Measurements from ENCODE around the gene STUM.

DNA sequence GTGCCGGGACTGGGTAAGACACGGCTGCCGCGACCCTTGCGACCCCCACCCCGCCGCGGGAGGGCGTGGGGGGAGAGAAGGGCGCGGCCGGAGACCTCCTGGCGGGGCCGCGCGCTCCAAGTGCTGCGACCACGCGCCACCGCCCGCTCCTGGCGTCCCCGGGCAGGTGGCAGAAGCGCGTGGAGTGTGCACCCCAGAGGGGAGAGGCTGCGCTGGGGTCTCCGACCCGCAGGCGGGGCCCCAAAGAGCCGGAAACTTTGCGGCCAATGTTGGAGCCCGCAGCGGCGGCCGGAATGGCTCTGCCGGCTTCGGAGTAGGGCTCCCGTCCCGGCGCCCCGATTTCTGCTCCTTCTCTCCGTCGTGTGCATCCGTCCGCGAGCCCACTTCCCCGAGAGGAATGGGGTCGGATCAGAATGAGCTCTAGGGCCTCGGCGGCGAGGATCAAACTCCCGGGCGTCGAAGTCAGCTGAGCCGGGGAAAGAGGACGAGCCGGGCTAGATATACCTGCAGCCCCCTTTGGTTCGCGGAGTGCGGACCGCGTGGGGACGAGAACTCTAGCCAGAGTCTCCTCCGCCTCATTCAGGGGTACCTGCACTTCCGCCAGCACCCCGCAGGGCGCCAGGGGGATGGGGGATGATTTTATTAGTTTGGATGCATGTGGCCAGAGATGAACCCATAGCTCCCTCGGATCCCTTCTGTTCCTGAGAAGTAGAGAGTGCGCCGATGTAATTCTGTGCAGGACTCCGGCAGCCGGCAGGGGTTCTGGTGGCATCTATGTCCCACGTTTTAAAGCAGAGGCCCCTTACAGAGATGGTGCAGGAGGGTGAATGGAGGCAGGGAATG, 751 bp downstream of the STUM start:
- TF ChIP-seq, protein P1, sequence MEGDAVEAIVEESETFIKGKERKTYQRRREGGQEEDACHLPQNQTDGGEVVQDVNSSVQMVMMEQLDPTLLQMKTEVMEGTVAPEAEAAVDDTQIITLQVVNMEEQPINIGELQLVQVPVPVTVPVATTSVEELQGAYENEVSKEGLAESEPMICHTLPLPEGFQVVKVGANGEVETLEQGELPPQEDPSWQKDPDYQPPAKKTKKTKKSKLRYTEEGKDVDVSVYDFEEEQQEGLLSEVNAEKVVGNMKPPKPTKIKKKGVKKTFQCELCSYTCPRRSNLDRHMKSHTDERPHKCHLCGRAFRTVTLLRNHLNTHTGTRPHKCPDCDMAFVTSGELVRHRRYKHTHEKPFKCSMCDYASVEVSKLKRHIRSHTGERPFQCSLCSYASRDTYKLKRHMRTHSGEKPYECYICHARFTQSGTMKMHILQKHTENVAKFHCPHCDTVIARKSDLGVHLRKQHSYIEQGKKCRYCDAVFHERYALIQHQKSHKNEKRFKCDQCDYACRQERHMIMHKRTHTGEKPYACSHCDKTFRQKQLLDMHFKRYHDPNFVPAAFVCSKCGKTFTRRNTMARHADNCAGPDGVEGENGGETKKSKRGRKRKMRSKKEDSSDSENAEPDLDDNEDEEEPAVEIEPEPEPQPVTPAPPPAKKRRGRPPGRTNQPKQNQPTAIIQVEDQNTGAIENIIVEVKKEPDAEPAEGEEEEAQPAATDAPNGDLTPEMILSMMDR (IDR thresholded peaks at IDR 0.05; ENCODE audit: low read depth, low read length) = no peak
- no peak for TF ChIP-seq EZH2phosphoT487 (IDR thresholded peaks at IDR 0.05; ENCODE audit: low read depth)

Data from OCI-LY3 (cell line).